Rectal smooth muscle tissue (tissue), 1 donor: Measurements from ENCODE around the gene MTG2.

Experiments
- H3K27ac ChIP-seq: one replicate; pipeline ENCODE4 v1.7.0; 2013; ENCODE audit warnings: low read depth, low read length, inconsistent platforms
- H3K27me3 ChIP-seq: one replicate; pipeline ENCODE4 v1.7.0; 2013; ENCODE audit warnings: low read length; ENCODE audit not compliant: control insufficient read depth, insufficient read depth
- H3K36me3 ChIP-seq: one replicate; pipeline ENCODE4 v1.7.0; 2013; ENCODE audit warnings: low read length; ENCODE audit not compliant: control insufficient read depth, insufficient read depth
- H3K4me1 ChIP-seq: one replicate; pipeline ENCODE4 v1.7.0; 2013; ENCODE audit warnings: low read length; ENCODE audit not compliant: control insufficient read depth, insufficient read depth
- H3K4me3 ChIP-seq: one replicate; pipeline ENCODE4 v1.7.0; 2013; ENCODE audit warnings: low read length
- H3K9ac ChIP-seq: one replicate; pipeline ENCODE4 v1.7.0; 2013; ENCODE audit warnings: low read length

MTG2 gene

GRCh38 chr20:62186887-62187866 is 4.3 kb downstream of the MTG2 start:
- H3K27ac ChIP-seq: no peak overlapping the region
- no peak overlapping the region for H3K9ac ChIP-seq
- H3K4me3 ChIP-seq: no peak overlapping the region
- H3K27me3 ChIP-seq: no peaks in the 10 kb centered on the region
- H3K36me3 ChIP-seq: peaks cover 4% of the 10 kb centered on the region
- peaks cover 6% of the 10 kb centered on the region for H3K4me1 ChIP-seq

GRCh38 chr20:62190639-62191411 is 8.0 kb downstream of the MTG2 start:
- no peak overlapping the region for H3K27ac ChIP-seq

GRCh38 chr20:62191781-62192559 is 9.1 kb downstream of the MTG2 start:
- Histone ChIP-seq H3K4me1 (no peaks in the 10 kb centered on the region), H3K36me3 (peaks cover 4% of the 10 kb centered on the region), H3K27ac (no peak overlapping the region), H3K9ac (no peak overlapping the region), H3K27me3 (no peaks in the 10 kb centered on the region), H3K4me3 (no peak overlapping the region)

More at GRCh38 chr20:62190639-62191411, 8.0 kb downstream of the MTG2 start:
- Histone ChIP-seq H3K4me3 (no peak overlapping the region), H3K27me3 (no peaks in the 10 kb centered on the region), H3K9ac (no peak overlapping the region), H3K36me3 (peaks cover 4% of the 10 kb centered on the region), H3K4me1 (no peaks in the 10 kb centered on the region)

GRCh38 chr20:62192635-62193034 is 9.8 kb downstream of the MTG2 start:
- no peak overlapping the region for H3K27ac ChIP-seq
- no peak overlapping the region for H3K9ac ChIP-seq
- H3K4me3 ChIP-seq: no peak overlapping the region
- H3K36me3 ChIP-seq: peaks cover 5% of the 10 kb centered on the region
- no peaks in the 10 kb centered on the region for H3K4me1 ChIP-seq
- no peaks in the 10 kb centered on the region for H3K27me3 ChIP-seq

GRCh38 chr20:62193079-62194025 is 10.5 kb downstream of the MTG2 start:
- Histone ChIP-seq H3K27ac (no peak overlapping the region), H3K9ac (no peak overlapping the region), H3K27me3 (no peaks in the 10 kb centered on the region), H3K4me1 (no peaks in the 10 kb centered on the region), H3K36me3 (peaks cover 11% of the 10 kb centered on the region), H3K4me3 (no peak overlapping the region)

- H3K36me3 ChIP-seq: peaks cover 13% of the 10 kb centered on the region
- H3K27me3 ChIP-seq: no peaks in the 10 kb centered on the region
- no peak overlapping the region for H3K9ac ChIP-seq
- no peak overlapping the region for H3K4me3 ChIP-seq
- H3K27ac ChIP-seq: no peak overlapping the region
- H3K4me1 ChIP-seq: no peaks in the 10 kb centered on the region
These were observed 12.2 kb downstream of the MTG2 start for GRCh38 chr20:62195075-62195405.

GRCh38 chr20:62195736-62196135 is 12.9 kb downstream of the MTG2 start:
- H3K36me3 ChIP-seq: peaks cover 17% of the 10 kb centered on the region
- H3K9ac ChIP-seq: no peak overlapping the region
- H3K27ac ChIP-seq: no peak overlapping the region
- no peak overlapping the region for H3K4me3 ChIP-seq
- no peaks in the 10 kb centered on the region for H3K27me3 ChIP-seq
- H3K4me1 ChIP-seq: no peaks in the 10 kb centered on the region

- Histone ChIP-seq H3K36me3 (peaks cover 19% of the 10 kb centered on the region), H3K9ac (no peak overlapping the region), H3K4me1 (no peaks in the 10 kb centered on the region), H3K27ac (no peak overlapping the region), H3K4me3 (no peak overlapping the region), H3K27me3 (no peaks in the 10 kb centered on the region)
These were observed 13.5 kb downstream of the MTG2 start for GRCh38 chr20:62196286-62196685.

GRCh38 chr20:62197311-62197710 is 14.5 kb downstream of the MTG2 start:
- H3K4me3 ChIP-seq: no peak overlapping the region
- H3K9ac ChIP-seq: no peak overlapping the region
- H3K36me3 ChIP-seq: peaks cover 25% of the 10 kb centered on the region
- H3K27me3 ChIP-seq: no peaks in the 10 kb centered on the region
- H3K4me1 ChIP-seq: no peaks in the 10 kb centered on the region
- H3K27ac ChIP-seq: no peak overlapping the region

- Histone ChIP-seq H3K4me3 (no peak overlapping the region), H3K27me3 (no peaks in the 10 kb centered on the region), H3K36me3 (peaks cover 25% of the 10 kb centered on the region), H3K9ac (no peak overlapping the region), H3K4me1 (no peaks in the 10 kb centered on the region), H3K27ac (no peak overlapping the region)
These were observed 15.0 kb downstream of the MTG2 start for GRCh38 chr20:62197801-62198200.

GRCh38 chr20:62198496-62198895 is 15.7 kb downstream of the MTG2 start:
- Histone ChIP-seq H3K27ac (no peak overlapping the region), H3K27me3 (no peaks in the 10 kb centered on the region), H3K4me1 (no peaks in the 10 kb centered on the region), H3K4me3 (no peak overlapping the region), H3K9ac (no peak overlapping the region), H3K36me3 (peaks cover 27% of the 10 kb centered on the region)
